WTC11 (cell line): ENCODE measurements around the gene CDKN2B. TPM values are rescaled to one million over a fixed set of nuclear protein-coding genes. Genes with fewer than 3 reads are reported as not detected.

Experiments
- ATAC-seq: fragments of 200-7000 bp; cut with Tn5 transposase; 2 replicates; pipeline ENCODE4 v1.10.0; 2021; ENCODE audit warnings: mild to moderate bottlenecking, moderate library complexity
- CTCF ChIA-PET: fragments of 300-600 bp; sonication (Branson Sonifier 250); formaldehyde crosslinking; loops from one replicate; lab custom pipeline; 2021; ENCODE audit warnings: antibody characterized with exemption; lab: Charles Lee
- POLR2A ChIA-PET: fragments of 350-600 bp; sonication (Branson Sonifier 250); formaldehyde crosslinking; loops from one replicate; lab custom pipeline; 2021; ENCODE audit warnings: antibody characterized with exemption; lab: Charles Lee
- DNase-seq: peaks from one replicate; pipeline ENCODE4 v3.0.0; 2021; ENCODE audit warnings: low spot score
- H3K27ac Mint-ChIP-seq: 2 replicates; pipeline ENCODE4 v1.8.0; 2021; ENCODE audit warnings: mixed read lengths
- H3K27me3 Mint-ChIP-seq: 2 replicates; pipeline ENCODE4 v1.8.0; 2021; ENCODE audit warnings: low read depth, mild to moderate bottlenecking, moderate library complexity, mixed read lengths
- H3K36me3 Mint-ChIP-seq: 2 replicates; pipeline ENCODE4 v1.8.0; 2021; ENCODE audit warnings: mixed read lengths
- H3K4me1 Mint-ChIP-seq: 2 replicates; pipeline ENCODE4 v1.8.0; 2022; ENCODE audit warnings: mixed read lengths
- H3K4me3 Mint-ChIP-seq: 2 replicates; pipeline ENCODE4 v1.8.0; 2021; ENCODE audit warnings: mild to moderate bottlenecking, moderate library complexity, mixed read lengths
- H3K9me3 Mint-ChIP-seq: 2 replicates; pipeline ENCODE4 v1.8.0; 2021; ENCODE audit warnings: mixed read lengths
- FOXJ3 ChIP-seq: sonication (generic); formaldehyde crosslinking; IDR thresholded peaks from 2 replicates; pipeline ENCODE4 v1.9.0; 2021; ENCODE audit warnings: missing genetic modification reagents, mild to moderate bottlenecking, borderline replicate concordance
- FOXK1 ChIP-seq: sonication (generic); formaldehyde crosslinking; IDR thresholded peaks from 2 replicates; pipeline ENCODE4 v1.8.0; 2022; ENCODE audit warnings: mild to moderate bottlenecking, moderate library complexity, missing genetic modification reagents
- NFE2L1 ChIP-seq: sonication (generic); formaldehyde crosslinking; IDR thresholded peaks from 2 replicates; pipeline ENCODE4 v1.8.1; 2023; ENCODE audit warnings: missing genetic modification reagents
- NR3C1 ChIP-seq: sonication (generic); formaldehyde crosslinking; conservative IDR thresholded peaks from 2 replicates; pipeline ENCODE4 v1.8.1; 2023; ENCODE audit warnings: low read depth, mild to moderate bottlenecking, missing genetic modification reagents
- PRRX2 ChIP-seq: fragments of 250-450 bp; sonication (Bioruptor Pico); IDR thresholded peaks from 2 replicates; pipeline ENCODE4 v1.8.0; 2021; ENCODE audit warnings: mild to moderate bottlenecking
- RORB ChIP-seq: fragments of 250-450 bp; sonication (Bioruptor Pico); IDR thresholded peaks from 2 replicates; pipeline ENCODE4 v1.9.0; 2021; ENCODE audit warnings: mild to moderate bottlenecking
- TCF7 ChIP-seq: sonication (generic); formaldehyde crosslinking; IDR thresholded peaks from 2 replicates; pipeline ENCODE4 v1.8.0; 2022; ENCODE audit warnings: mild to moderate bottlenecking, low read depth, missing genetic modification reagents, moderate library complexity
- ZNF121 ChIP-seq: sonication (generic); formaldehyde crosslinking; IDR thresholded peaks from 2 replicates; pipeline ENCODE4 v1.8.0; 2023; ENCODE audit warnings: missing genetic modification reagents
- ZNF232 ChIP-seq: sonication (generic); formaldehyde crosslinking; IDR thresholded peaks from 2 replicates; pipeline ENCODE4 v1.8.0; 2022; ENCODE audit warnings: mild to moderate bottlenecking, missing genetic modification reagents
- ZNF263 ChIP-seq: sonication (generic); formaldehyde crosslinking; IDR thresholded peaks from 2 replicates; pipeline ENCODE4 v1.8.1; 2022; ENCODE audit warnings: low read depth, mild to moderate bottlenecking, moderate library complexity, missing genetic modification reagents
- ZNF671 ChIP-seq: fragments of 250-450 bp; sonication (Bioruptor Pico); IDR thresholded peaks from 2 replicates; pipeline ENCODE4 v1.8.0; 2021; ENCODE audit warnings: mild to moderate bottlenecking
- total RNA-seq: library from RNA; stranded (reverse); gene quantifications from 3 replicates; pipeline ENCODE4 v1.2.3, GENCODE V29; 2021
- TF ChIP-seq, protein P1 (sequence below): fragments of 250-450 bp; sonication (Bioruptor Pico); IDR thresholded peaks from 2 replicates; pipeline ENCODE4 v1.9.0; 2021; ENCODE audit warnings: moderate library complexity, mild to moderate bottlenecking, inconsistent platforms, borderline replicate concordance
- TF ChIP-seq, protein P2 (sequence below): sonication (generic); formaldehyde crosslinking; IDR thresholded peaks from 2 replicates; pipeline ENCODE4 v1.8.0; 2023; ENCODE audit warnings: missing genetic modification reagents, mild to moderate bottlenecking, borderline replicate concordance
- TF ChIP-seq, protein P3 (sequence below): sonication (generic); formaldehyde crosslinking; IDR thresholded peaks from 2 replicates; pipeline ENCODE4 v1.8.1; 2023; ENCODE audit warnings: mild to moderate bottlenecking, moderate library complexity, missing genetic modification reagents
- TF ChIP-seq, protein P4 (sequence below): sonication (generic); formaldehyde crosslinking; IDR thresholded peaks from 2 replicates; pipeline ENCODE4 v1.8.1; 2023; ENCODE audit warnings: mild to moderate bottlenecking, missing genetic modification reagents, borderline replicate concordance
- TF ChIP-seq, protein P5 (sequence below): sonication (generic); formaldehyde crosslinking; IDR thresholded peaks from 2 replicates; pipeline ENCODE4 v1.8.1; 2023; ENCODE audit warnings: mild to moderate bottlenecking, missing genetic modification reagents, moderate library complexity
- TF ChIP-seq, protein P6 (sequence below): sonication (generic); formaldehyde crosslinking; IDR thresholded peaks from 2 replicates; pipeline ENCODE4 v1.8.1; 2022; ENCODE audit warnings: low read depth, missing genetic modification reagents, borderline replicate concordance
- TF ChIP-seq, protein P7 (sequence below): fragments of 250-450 bp; sonication (Bioruptor Pico); IDR thresholded peaks from 2 replicates; pipeline ENCODE4 v1.9.0; 2021; ENCODE audit warnings: mild to moderate bottlenecking
- TF ChIP-seq, protein P8 (sequence below): sonication (generic); formaldehyde crosslinking; IDR thresholded peaks from 2 replicates; pipeline ENCODE4 v1.8.0; 2022; ENCODE audit warnings: mild to moderate bottlenecking, missing genetic modification reagents

CDKN2B gene
- total RNA-seq, 1 experiment from 2014 or later = 0.13 TPM

DNA sequence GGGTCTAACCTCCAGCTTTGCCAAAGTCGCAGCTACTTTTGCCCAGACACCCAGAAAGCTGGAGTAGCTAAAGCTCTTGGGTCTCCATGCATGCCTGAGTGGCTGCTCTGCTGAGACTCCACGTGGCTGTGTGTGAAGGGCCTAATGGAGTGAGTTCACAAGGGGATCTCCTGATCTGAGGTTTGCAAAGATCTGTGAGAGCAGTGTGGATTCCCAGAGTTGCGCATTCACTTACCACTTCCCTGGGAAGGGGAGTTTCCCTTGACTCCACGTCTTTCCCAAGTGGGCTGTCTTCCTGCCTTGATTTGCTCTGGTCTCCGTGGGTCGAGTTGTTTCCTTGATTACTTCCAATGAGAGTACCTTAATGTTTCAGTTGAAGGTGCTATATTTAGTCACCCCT lies 17.6 kb upstream of the CDKN2B start:
- TF ChIP-seq PRRX2 (CRISPR knock-in tag) (no peak), NFE2L1 (CRISPR knock-in tag) (no peak), ZNF232 (CRISPR knock-in tag) (no peak), NR3C1 (CRISPR knock-in tag) (no peak), ZNF121 (CRISPR knock-in tag) (no peak), TCF7 (CRISPR knock-in tag) (no peak), FOXJ3 (no peak), ZNF263 (CRISPR knock-in tag) (no peak)
- TF ChIP-seq, protein P1, sequence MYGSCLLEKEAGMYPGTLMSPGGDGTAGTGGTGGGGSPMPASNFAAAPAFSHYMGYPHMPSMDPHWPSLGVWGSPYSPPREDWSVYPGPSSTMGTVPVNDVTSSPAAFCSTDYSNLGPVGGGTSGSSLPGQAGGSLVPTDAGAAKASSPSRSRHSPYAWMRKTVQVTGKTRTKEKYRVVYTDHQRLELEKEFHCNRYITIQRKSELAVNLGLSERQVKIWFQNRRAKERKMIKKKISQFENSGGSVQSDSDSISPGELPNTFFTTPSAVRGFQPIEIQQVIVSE = no peak
- TF ChIP-seq, protein P2, sequence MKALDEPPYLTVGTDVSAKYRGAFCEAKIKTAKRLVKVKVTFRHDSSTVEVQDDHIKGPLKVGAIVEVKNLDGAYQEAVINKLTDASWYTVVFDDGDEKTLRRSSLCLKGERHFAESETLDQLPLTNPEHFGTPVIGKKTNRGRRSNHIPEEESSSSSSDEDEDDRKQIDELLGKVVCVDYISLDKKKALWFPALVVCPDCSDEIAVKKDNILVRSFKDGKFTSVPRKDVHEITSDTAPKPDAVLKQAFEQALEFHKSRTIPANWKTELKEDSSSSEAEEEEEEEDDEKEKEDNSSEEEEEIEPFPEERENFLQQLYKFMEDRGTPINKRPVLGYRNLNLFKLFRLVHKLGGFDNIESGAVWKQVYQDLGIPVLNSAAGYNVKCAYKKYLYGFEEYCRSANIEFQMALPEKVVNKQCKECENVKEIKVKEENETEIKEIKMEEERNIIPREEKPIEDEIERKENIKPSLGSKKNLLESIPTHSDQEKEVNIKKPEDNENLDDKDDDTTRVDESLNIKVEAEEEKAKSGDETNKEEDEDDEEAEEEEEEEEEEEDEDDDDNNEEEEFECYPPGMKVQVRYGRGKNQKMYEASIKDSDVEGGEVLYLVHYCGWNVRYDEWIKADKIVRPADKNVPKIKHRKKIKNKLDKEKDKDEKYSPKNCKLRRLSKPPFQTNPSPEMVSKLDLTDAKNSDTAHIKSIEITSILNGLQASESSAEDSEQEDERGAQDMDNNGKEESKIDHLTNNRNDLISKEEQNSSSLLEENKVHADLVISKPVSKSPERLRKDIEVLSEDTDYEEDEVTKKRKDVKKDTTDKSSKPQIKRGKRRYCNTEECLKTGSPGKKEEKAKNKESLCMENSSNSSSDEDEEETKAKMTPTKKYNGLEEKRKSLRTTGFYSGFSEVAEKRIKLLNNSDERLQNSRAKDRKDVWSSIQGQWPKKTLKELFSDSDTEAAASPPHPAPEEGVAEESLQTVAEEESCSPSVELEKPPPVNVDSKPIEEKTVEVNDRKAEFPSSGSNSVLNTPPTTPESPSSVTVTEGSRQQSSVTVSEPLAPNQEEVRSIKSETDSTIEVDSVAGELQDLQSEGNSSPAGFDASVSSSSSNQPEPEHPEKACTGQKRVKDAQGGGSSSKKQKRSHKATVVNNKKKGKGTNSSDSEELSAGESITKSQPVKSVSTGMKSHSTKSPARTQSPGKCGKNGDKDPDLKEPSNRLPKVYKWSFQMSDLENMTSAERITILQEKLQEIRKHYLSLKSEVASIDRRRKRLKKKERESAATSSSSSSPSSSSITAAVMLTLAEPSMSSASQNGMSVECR (CRISPR knock-in tag) = no peak
- TF ChIP-seq, protein P3, sequence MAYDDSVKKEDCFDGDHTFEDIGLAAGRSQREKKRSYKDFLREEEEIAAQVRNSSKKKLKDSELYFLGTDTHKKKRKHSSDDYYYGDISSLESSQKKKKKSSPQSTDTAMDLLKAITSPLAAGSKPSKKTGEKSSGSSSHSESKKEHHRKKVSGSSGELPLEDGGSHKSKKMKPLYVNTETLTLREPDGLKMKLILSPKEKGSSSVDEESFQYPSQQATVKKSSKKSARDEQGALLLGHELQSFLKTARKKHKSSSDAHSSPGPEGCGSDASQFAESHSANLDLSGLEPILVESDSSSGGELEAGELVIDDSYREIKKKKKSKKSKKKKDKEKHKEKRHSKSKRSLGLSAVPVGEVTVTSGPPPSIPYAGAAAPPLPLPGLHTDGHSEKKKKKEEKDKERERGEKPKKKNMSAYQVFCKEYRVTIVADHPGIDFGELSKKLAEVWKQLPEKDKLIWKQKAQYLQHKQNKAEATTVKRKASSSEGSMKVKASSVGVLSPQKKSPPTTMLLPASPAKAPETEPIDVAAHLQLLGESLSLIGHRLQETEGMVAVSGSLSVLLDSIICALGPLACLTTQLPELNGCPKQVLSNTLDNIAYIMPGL = no peak
- TF ChIP-seq, protein P4, sequence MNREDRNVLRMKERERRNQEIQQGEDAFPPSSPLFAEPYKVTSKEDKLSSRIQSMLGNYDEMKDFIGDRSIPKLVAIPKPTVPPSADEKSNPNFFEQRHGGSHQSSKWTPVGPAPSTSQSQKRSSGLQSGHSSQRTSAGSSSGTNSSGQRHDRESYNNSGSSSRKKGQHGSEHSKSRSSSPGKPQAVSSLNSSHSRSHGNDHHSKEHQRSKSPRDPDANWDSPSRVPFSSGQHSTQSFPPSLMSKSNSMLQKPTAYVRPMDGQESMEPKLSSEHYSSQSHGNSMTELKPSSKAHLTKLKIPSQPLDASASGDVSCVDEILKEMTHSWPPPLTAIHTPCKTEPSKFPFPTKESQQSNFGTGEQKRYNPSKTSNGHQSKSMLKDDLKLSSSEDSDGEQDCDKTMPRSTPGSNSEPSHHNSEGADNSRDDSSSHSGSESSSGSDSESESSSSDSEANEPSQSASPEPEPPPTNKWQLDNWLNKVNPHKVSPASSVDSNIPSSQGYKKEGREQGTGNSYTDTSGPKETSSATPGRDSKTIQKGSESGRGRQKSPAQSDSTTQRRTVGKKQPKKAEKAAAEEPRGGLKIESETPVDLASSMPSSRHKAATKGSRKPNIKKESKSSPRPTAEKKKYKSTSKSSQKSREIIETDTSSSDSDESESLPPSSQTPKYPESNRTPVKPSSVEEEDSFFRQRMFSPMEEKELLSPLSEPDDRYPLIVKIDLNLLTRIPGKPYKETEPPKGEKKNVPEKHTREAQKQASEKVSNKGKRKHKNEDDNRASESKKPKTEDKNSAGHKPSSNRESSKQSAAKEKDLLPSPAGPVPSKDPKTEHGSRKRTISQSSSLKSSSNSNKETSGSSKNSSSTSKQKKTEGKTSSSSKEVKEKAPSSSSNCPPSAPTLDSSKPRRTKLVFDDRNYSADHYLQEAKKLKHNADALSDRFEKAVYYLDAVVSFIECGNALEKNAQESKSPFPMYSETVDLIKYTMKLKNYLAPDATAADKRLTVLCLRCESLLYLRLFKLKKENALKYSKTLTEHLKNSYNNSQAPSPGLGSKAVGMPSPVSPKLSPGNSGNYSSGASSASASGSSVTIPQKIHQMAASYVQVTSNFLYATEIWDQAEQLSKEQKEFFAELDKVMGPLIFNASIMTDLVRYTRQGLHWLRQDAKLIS (CRISPR knock-in tag) = no peak
- TF ChIP-seq, protein P5, sequence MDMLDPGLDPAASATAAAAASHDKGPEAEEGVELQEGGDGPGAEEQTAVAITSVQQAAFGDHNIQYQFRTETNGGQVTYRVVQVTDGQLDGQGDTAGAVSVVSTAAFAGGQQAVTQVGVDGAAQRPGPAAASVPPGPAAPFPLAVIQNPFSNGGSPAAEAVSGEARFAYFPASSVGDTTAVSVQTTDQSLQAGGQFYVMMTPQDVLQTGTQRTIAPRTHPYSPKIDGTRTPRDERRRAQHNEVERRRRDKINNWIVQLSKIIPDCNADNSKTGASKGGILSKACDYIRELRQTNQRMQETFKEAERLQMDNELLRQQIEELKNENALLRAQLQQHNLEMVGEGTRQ (CRISPR knock-in tag) = no peak
- no peak for DNase-seq
- peaks cover 6% of the 10 kb centered on the region for H3K4me1 Mint-ChIP-seq
- ATAC-seq = no peak
- no peaks in the 10 kb centered on the region for H3K36me3 Mint-ChIP-seq
- H3K27ac Mint-ChIP-seq = no peak overlapping the region
- ChIA-PET CTCF (interaction anchor here (1.0 to 2.4 kb wide), 2 partner anchors 18 to 426 kb away, joined by 3 to 9 read pairs; partner anchors contain the start of gene CDKN2B), POLR2A (interaction anchor here (0.7 kb wide), 1 partner anchor 91 kb away, joined by 4 read pairs; no protein-coding TSS in a partner anchor)
- peaks cover 9% of the 10 kb centered on the region for H3K9me3 Mint-ChIP-seq
- peaks cover 9% of the 10 kb centered on the region for H3K27me3 Mint-ChIP-seq
- H3K4me3 Mint-ChIP-seq = no peak overlapping the region

DNA sequence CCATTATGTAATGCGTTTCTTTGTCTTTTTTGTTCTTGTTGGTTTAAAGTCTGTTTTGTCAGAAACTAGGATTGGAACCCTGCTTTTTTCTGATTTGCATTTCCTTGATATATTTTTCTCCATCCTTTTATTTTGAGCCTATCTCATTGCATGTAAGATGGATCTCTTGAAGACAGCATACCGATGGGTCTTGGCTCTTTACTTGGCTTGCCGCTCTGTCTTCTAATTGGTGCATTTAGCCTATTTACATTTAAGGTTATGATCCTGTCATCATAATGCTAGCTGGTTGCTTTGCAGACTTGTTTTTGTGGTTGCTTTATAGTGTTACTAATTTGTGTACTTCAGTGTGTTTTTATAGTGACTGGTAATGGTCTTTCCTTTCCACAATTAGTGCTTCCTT lies 13.3 kb upstream of the CDKN2B start:
- ATAC-seq = no peak
- H3K36me3 Mint-ChIP-seq = no peaks in the 10 kb centered on the region
- H3K27me3 Mint-ChIP-seq = peaks cover 23% of the 10 kb centered on the region
- ChIA-PET CTCF (no interaction called here), POLR2A (interaction anchor here (0.5 kb wide), 1 partner anchor 23 kb away, joined by 3 read pairs; no protein-coding TSS in a partner anchor)
- no peaks in the 10 kb centered on the region for H3K4me1 Mint-ChIP-seq
- no peak overlapping the region for H3K4me3 Mint-ChIP-seq
- no peak overlapping the region for H3K27ac Mint-ChIP-seq
- DNase-seq = no peak
- peaks cover 22% of the 10 kb centered on the region for H3K9me3 Mint-ChIP-seq
- TF ChIP-seq ZNF671 (no peak), FOXK1 (no peak), RORB (no peak), ZNF263 (CRISPR knock-in tag) (no peak)
- TF ChIP-seq, protein P6, sequence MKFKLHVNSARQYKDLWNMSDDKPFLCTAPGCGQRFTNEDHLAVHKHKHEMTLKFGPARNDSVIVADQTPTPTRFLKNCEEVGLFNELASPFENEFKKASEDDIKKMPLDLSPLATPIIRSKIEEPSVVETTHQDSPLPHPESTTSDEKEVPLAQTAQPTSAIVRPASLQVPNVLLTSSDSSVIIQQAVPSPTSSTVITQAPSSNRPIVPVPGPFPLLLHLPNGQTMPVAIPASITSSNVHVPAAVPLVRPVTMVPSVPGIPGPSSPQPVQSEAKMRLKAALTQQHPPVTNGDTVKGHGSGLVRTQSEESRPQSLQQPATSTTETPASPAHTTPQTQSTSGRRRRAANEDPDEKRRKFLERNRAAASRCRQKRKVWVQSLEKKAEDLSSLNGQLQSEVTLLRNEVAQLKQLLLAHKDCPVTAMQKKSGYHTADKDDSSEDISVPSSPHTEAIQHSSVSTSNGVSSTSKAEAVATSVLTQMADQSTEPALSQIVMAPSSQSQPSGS (CRISPR knock-in tag) = no peak
- TF ChIP-seq, protein P7, sequence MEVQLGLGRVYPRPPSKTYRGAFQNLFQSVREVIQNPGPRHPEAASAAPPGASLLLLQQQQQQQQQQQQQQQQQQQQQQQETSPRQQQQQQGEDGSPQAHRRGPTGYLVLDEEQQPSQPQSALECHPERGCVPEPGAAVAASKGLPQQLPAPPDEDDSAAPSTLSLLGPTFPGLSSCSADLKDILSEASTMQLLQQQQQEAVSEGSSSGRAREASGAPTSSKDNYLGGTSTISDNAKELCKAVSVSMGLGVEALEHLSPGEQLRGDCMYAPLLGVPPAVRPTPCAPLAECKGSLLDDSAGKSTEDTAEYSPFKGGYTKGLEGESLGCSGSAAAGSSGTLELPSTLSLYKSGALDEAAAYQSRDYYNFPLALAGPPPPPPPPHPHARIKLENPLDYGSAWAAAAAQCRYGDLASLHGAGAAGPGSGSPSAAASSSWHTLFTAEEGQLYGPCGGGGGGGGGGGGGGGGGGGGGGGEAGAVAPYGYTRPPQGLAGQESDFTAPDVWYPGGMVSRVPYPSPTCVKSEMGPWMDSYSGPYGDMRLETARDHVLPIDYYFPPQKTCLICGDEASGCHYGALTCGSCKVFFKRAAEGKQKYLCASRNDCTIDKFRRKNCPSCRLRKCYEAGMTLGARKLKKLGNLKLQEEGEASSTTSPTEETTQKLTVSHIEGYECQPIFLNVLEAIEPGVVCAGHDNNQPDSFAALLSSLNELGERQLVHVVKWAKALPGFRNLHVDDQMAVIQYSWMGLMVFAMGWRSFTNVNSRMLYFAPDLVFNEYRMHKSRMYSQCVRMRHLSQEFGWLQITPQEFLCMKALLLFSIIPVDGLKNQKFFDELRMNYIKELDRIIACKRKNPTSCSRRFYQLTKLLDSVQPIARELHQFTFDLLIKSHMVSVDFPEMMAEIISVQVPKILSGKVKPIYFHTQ (CRISPR knock-in tag) = no peak
- TF ChIP-seq, protein P8, sequence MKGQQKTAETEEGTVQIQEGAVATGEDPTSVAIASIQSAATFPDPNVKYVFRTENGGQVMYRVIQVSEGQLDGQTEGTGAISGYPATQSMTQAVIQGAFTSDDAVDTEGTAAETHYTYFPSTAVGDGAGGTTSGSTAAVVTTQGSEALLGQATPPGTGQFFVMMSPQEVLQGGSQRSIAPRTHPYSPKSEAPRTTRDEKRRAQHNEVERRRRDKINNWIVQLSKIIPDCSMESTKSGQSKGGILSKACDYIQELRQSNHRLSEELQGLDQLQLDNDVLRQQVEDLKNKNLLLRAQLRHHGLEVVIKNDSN = no peak
